Measurements from ENCODE around the gene GPR37.

- no peak for TF ChIP-seq SIX5 (IDR thresholded peaks at IDR 0.05; ENCODE audit: low read depth, low read length, severe bottlenecking)
- TF ChIP-seq TAF1 (IDR thresholded peaks at IDR 0.05; ENCODE audit: borderline replicate concordance, low read depth, low read length): no peak
- TF ChIP-seq CTCF (IDR thresholded peaks at IDR 0.05 in 2 of 3, conservative IDR thresholded peaks at IDR 0.05 in 1 of 3; ENCODE audit: control insufficient read depth in 2 of 3, extremely low read depth in 1 of 3, insufficient read depth in 1 of 3, low read depth in 3 of 3, low read length in 3 of 3): no peak
- TF ChIP-seq NFIC (IDR thresholded peaks at IDR 0.05; ENCODE audit: low read depth, low read length): no peak
- TF ChIP-seq MXI1 (IDR thresholded peaks at IDR 0.05; ENCODE audit: low read depth, low read length): no peak
- no peak for TF ChIP-seq JUND (IDR thresholded peaks at IDR 0.05; ENCODE audit: low read depth, low read length)
- TF ChIP-seq RAD51 (IDR thresholded peaks at IDR 0.05): no peak
- no peak for TF ChIP-seq ZNF384 (IDR thresholded peaks at IDR 0.05; ENCODE audit: borderline replicate concordance, low read depth, low read length)
- TF ChIP-seq ZBTB40 (IDR thresholded peaks at IDR 0.05; ENCODE audit: borderline replicate concordance): no peak
- no peak for TF ChIP-seq REST (IDR thresholded peaks at IDR 0.05; ENCODE audit: low read depth, low read length)
- TF ChIP-seq POLR2AphosphoS5 (IDR thresholded peaks at IDR 0.05; ENCODE audit: low read length): no peak
- no peak for TF ChIP-seq BCLAF1 (IDR thresholded peaks at IDR 0.05)
- no peak for TF ChIP-seq ZNF274 (IDR thresholded peaks at IDR 0.05; ENCODE audit: insufficient read depth, insufficient read length)
Measured at GRCh38 chr7:124716894-124717293, 48.7 kb downstream of the GPR37 start.

All from GM12878 (cell line).